GM12864 (cell line): ENCODE measurements around the gene ADGRB2.

Experiments
- DNase-seq: peaks from one replicate; pipeline ENCODE4 v3.0.0-alpha.2; 2011; ENCODE audit warnings: low read depth
- H3K4me3 ChIP-seq: 2 replicates; pipeline ENCODE4 v1.5.1; 2011; ENCODE audit warnings: mild to moderate bottlenecking, low read depth, low read length, control low read depth
- TF ChIP-seq, protein P1 (sequence below): IDR thresholded peaks from 2 replicates; pipeline ENCODE4 v1.5.1; 2011; ENCODE audit warnings: low read depth, mild to moderate bottlenecking, moderate library complexity, low read length, control low read depth, inconsistent platforms; ENCODE audit errors: missing control alignments

The ADGRB2 gene

DNA sequence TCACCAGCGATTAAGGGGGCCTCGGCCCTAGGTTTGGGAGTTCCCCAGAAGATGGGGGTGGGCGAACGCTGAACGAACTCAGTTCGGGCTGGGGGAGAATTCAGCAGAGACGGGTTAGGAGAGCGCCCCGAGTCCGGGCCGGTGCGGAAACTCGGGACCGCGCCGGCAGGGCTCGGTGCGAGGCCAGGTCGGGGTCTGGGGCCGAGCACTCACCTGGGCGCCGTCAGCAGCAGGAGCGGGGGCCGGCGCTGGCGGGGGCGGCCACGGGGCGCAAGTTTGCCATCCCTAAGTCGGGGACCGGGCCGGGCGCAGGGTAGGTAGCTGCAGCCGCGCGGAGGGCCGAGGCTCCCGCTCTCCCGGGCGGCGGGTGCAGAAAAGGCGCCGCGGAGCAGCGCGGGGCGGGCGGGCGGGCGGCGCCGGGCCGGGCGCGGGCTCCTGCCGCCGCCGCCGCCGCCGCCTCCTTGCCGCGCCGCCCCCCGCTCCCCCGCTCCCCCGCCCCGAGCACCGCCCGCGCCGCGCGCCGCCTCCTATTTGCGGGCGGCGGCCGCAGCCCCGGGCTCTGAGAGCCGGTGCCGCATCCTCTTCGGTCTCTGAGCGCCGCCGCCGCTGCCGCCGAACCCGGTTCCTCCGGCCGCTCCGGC lies 349 bp downstream of the ADGRB2 start:
- peak overlapping the region; percentile 17 for H3K4me3 ChIP-seq
- TF ChIP-seq, protein P1, sequence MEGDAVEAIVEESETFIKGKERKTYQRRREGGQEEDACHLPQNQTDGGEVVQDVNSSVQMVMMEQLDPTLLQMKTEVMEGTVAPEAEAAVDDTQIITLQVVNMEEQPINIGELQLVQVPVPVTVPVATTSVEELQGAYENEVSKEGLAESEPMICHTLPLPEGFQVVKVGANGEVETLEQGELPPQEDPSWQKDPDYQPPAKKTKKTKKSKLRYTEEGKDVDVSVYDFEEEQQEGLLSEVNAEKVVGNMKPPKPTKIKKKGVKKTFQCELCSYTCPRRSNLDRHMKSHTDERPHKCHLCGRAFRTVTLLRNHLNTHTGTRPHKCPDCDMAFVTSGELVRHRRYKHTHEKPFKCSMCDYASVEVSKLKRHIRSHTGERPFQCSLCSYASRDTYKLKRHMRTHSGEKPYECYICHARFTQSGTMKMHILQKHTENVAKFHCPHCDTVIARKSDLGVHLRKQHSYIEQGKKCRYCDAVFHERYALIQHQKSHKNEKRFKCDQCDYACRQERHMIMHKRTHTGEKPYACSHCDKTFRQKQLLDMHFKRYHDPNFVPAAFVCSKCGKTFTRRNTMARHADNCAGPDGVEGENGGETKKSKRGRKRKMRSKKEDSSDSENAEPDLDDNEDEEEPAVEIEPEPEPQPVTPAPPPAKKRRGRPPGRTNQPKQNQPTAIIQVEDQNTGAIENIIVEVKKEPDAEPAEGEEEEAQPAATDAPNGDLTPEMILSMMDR: no peak
- no peak for DNase-seq

DNA sequence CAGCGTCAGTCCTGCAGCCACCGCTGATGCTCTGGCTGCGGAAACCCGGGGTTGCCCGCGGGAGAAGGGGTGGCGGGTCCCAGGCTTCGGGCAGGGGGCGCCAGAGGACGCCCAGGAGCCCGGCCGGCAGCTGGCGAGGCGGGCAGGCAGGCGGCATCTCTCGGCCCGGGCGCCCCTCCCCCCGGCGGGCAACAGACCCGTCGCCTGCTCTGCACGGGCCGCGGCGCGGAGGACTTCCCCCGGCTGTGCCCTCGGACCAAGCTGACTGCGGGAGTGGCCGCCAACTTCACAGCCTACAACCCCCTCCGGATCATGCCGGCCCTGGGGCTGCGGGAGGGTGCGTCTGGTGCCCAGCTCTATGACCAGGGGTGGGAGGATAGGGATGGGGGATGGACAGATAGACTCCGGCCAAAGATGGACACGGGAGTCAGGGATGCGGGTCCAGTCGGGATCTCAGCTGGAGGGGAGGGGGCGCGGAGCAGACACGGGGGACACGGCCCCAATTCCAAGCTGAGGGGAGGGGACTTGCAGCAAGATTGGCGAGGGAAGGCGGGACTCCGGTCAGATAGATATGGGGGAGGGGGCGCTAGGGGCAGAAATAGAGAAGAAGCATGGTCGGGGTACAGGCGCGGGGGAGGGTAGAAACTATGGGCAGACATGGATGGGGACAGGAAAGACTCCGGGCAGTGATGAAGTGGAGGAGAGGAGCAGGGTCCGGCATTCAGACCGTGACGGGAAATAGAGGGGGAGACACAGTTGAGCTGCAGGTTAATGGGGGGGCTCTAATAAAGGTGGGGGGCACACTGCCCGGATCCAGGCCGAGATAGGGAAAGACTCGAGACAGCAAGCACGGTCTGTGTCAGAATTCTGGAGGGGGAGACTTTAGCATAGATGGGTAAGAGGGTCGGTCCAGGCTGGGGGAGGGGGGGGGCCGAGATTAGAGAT lies 1.1 kb downstream of the ADGRB2 start:
- no peak overlapping the region for H3K4me3 ChIP-seq

DNA sequence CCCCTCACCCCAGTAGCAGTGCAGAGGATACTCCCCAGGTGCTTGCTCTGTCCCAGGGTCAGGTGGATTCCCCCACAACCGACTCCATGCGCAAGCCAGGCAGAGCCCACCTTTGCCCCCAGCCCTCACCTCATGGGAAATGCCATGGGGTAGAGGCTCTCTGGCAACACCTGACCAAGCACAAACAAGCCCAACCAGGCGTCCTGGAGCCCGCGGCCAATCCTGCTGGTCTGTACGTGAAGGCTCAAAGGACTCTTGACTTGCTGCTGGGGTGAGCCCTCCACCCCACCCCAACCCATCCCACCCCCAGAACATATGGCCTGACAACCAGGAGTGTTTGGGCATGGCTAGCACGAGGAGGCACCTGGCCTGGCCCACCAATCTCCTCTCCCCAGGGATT lies 1.8 kb downstream of the ADGRB2 start:
- H3K4me3 ChIP-seq: no peak overlapping the region
- no peak for DNase-seq
- TF ChIP-seq, protein P1: no peak

More for the DNA sequence above, 1.1 kb downstream of the ADGRB2 start:
- DNase-seq: no peak
- TF ChIP-seq, protein P1: peak; percentile 35

DNA sequence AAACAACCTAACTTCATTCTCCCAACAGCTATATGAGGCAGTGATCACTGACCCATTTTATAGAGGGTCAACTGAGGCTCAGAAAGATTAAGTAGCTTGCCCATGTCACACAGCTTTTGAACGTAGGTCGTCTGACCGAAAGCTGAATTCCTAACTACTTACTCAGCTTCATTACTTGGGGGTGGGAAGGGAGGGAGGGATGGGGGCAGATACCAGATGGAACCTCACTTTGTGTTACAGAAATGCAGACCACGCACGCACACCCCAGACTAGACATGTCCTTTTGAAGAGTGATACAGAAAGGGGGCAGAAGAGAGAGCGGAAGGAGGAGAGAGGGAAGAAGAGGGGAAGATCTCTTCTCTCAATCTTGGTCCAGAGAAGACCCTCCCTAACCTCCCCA lies 2.3 kb downstream of the ADGRB2 start:
- DNase-seq: no peak
- TF ChIP-seq, protein P1: peak; percentile 1
- no peak overlapping the region for H3K4me3 ChIP-seq

DNA sequence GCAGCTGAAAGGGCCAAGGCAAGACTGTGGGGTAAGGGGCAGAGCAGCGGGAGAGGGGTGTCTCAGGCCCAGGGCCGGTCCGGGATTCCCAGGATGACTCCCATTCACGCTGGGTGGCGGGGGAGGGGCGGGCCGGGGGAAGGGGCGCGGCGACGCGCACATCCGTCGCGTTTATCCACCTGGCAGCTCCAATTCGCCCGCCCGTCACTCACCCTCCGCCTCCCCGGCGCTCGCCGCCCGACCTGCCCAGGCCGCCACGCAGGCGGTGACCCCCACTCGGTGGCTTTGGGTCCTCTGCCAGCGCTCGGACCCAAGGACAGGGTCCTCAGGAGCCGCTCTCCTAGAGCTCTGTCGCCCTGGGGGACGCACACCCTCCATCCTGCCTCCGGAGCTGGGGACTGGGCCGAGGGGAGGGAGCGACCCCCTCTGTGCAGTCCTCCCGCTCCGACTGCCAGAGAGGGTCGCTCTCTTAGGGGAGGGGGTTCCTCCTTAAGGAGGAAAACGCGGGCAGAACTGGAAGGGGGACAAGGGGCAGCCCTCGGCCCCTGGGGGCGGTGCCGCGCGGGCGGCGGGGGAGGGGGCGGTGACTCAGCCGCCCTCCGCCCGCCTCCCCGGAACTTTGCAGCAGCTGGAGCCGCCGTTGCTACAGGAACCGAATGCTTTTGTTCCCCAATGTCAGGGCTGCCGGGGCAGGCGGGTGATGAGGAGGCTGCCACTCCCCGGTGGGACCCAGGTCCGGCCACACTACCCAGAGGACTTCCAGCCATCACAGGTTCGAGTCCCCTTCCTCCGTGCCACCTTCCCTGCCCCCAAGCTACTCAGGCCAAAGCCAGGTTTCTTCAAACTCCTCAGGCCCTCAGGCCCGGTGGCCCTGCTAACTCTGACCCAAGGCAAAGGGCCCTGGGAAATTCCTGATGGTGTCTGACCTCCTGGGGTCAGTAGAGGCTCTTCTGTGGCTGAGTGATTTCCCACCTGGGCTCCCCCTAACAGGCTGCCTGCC lies 3.4 kb downstream of the ADGRB2 start:
- DNase-seq: no peak
- TF ChIP-seq, protein P1: no peak
- no peak overlapping the region for H3K4me3 ChIP-seq

DNA sequence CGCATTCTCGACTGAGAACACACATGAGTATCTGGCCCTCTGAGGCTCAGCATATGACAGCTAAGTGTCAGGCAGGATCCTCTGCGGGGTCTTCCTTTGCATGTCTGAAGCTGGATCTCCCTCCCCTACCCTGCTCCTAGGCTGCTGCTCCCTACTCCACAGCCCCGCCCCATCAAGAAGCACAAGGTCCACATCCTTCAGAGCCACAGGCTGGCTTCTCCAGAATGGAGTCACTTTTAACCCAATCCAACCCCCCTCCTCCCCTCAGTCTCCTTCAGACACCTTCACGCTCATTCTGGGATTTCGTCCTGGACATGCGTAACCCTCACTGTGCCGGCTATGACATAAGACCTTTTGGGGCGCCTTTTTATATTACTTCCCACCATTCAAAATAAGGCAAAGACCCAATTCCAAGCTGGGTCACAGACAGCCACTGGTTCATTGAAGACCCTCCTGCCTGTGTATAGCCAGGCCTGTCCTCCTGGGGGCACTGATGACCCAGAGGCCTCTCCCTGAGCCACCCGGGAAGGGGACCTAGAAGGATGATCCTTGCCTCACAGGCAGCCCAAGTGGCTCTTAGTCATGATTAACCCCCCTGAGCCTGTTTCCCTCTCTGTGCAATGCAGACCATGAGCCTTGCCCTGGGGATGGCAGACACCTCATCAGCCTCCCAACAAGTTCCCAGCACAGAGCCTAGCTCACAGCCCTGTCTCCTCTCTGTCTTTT lies 4.7 kb downstream of the ADGRB2 start:
- DNase-seq: no peak
- TF ChIP-seq, protein P1: no peak
- H3K4me3 ChIP-seq: no peak overlapping the region
